Measurements from ENCODE around the gene BSDC1. TPM values are rescaled to one million over a fixed set of nuclear protein-coding genes. Genes with fewer than 3 reads are reported as not detected.
"Not testable (repeated sequence)": the region's sequence is repeated elsewhere in the genome, so short reads cannot be mapped to it uniquely, and the experiment has no call there.

Gene BSDC1
- total RNA-seq, 4 donors from 2014 or later = 89.1 to 140 (median 109) TPM

DNA sequence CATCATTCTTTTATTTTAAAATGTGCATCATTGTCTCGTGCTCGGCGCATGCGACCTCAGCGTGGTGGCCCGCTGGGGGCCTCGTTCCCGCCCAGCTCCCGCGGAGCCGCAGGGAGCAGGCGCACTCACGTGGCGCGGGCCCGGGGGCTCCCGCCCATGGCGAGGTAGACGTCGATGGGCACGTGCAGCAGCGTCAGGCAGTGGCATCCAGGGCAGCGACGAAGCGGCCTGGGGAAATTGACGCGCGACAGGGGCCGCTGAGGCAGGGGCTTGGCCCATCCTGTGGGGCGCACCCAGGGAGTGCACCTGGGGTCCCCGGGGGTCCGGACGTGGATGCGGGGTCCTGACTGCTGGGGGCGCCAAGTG, 33.0 kb downstream of the BSDC1 start:
- H3K36me3 ChIP-seq = peaks cover 0 to 25% (median 0%) of the 10 kb centered on the region in 3 donors
- H3K4me3 ChIP-seq = peak overlapping the region; percentile 19 to 54 (median 46)
- no peak for DNase-seq
- peaks cover 0 to 18% (median 5%) of the 10 kb centered on the region in 4 donors for H3K4me1 ChIP-seq
- no peaks in the 10 kb centered on the region for H3K9me3 ChIP-seq
- no peaks in the 10 kb centered on the region for H3K27me3 ChIP-seq
- H3K27ac ChIP-seq = no peak overlapping the region
- TF ChIP-seq, protein P1, sequence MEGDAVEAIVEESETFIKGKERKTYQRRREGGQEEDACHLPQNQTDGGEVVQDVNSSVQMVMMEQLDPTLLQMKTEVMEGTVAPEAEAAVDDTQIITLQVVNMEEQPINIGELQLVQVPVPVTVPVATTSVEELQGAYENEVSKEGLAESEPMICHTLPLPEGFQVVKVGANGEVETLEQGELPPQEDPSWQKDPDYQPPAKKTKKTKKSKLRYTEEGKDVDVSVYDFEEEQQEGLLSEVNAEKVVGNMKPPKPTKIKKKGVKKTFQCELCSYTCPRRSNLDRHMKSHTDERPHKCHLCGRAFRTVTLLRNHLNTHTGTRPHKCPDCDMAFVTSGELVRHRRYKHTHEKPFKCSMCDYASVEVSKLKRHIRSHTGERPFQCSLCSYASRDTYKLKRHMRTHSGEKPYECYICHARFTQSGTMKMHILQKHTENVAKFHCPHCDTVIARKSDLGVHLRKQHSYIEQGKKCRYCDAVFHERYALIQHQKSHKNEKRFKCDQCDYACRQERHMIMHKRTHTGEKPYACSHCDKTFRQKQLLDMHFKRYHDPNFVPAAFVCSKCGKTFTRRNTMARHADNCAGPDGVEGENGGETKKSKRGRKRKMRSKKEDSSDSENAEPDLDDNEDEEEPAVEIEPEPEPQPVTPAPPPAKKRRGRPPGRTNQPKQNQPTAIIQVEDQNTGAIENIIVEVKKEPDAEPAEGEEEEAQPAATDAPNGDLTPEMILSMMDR (IDR thresholded peaks at IDR 0.05) = no peak
- no peak for TF ChIP-seq POLR2A (IDR thresholded peaks at IDR 0.05)

- Histone ChIP-seq H3K4me3 (no peak overlapping the region), H3K36me3 (peaks cover 0 to 3% (median 0%) of the 10 kb centered on the region in 3 donors), H3K4me1 (peaks cover 0 to 23% (median 5%) of the 10 kb centered on the region in 4 donors), H3K27me3 (no peaks in the 10 kb centered on the region), H3K27ac (peak overlapping the region in 1 of 4 donors; percentile 3), H3K9me3 (no peaks in the 10 kb centered on the region)
- TF ChIP-seq, protein P1 (IDR thresholded peaks at IDR 0.05) = no peak
- TF ChIP-seq POLR2A (IDR thresholded peaks at IDR 0.05) = no peak
- DNase-seq = no peak
These were observed 35.8 kb downstream of the BSDC1 start for GRCh38 chr1:32358435-32358834.

DNA sequence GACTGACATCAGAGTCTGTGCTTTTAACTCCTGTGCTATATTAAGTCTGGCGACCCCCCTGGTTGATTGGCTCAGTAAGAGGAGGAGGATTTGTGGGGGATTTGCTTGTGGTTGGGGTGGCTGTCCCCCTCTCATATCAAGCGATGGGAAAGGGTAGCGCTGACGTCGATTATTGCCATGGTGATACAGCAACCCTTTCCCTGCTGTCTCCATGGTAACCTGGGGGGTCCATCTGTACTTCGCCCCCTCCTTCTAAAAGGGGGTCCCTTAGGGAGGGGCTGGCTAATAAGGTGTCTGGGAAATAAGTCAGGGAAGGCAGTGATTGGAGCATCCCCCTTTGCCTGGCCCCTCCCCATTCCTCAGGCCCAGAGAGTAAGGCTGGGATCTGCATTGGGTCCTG, 36.6 kb downstream of the BSDC1 start:
- no peak overlapping the region for H3K4me3 ChIP-seq
- DNase-seq = no peak
- H3K27me3 ChIP-seq = no peaks in the 10 kb centered on the region
- peaks cover 0 to 27% (median 5%) of the 10 kb centered on the region in 4 donors for H3K4me1 ChIP-seq
- no peaks in the 10 kb centered on the region for H3K36me3 ChIP-seq
- no peaks in the 10 kb centered on the region for H3K9me3 ChIP-seq
- no peak overlapping the region for H3K27ac ChIP-seq
- TF ChIP-seq, protein P1 (IDR thresholded peaks at IDR 0.05) = no peak
- TF ChIP-seq POLR2A (IDR thresholded peaks at IDR 0.05) = no peak

DNA sequence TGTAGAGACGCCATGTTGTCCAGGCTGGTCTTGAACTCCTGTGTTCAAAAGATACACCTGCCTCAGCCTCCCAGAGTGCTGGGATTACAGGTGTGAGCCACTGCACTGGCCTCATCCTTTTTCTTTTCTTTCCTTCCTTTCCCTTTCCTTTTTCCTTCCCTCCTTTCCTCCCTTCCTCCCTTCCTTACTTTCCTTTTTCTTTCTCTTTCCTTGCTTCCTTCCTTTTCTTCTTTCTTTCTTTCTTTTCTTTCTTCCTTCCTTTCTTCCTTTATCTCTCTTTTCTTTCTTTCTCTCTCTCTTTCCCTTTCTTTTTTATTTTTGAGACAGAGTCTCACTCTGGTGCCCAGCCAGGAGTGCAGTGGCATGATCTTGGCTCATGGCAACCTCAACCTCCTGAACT, 37.8 kb downstream of the BSDC1 start:
- H3K9me3 ChIP-seq = no peaks in the 10 kb centered on the region
- no peak for DNase-seq
- no peaks in the 10 kb centered on the region for H3K27me3 ChIP-seq
- H3K36me3 ChIP-seq = no peaks in the 10 kb centered on the region
- peaks cover 0 to 25% (median 2%) of the 10 kb centered on the region in 4 donors for H3K4me1 ChIP-seq
- no peak overlapping the region for H3K27ac ChIP-seq
- TF ChIP-seq POLR2A (IDR thresholded peaks at IDR 0.05) = no peak
- TF ChIP-seq, protein P1 (IDR thresholded peaks at IDR 0.05) = no peak
- no peak overlapping the region for H3K4me3 ChIP-seq

DNA sequence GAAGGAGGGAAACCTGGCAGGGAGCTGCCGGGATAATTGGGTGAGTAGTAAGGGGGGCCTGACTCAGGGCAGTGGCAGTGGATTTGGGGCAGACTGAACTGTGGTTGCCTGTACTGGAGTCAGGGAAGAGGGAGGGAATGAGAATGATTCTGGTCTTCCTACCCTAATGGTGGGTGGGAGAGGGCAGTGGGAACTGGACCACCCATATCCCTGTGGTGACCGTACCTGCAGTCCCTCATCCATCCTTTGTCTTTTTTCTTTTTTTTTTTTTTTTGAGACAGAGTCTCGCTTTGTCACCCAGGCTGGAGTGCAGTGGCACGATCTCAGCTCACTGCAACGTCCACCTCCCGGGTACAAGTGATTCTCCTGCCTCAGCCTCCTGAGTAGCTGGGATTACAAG, 38.5 kb downstream of the BSDC1 start:
- H3K9me3 ChIP-seq, DNase-seq, H3K27ac ChIP-seq, H3K27me3 ChIP-seq, H3K4me3 ChIP-seq, H3K36me3 ChIP-seq: not testable (repeated sequence)
- peaks cover 0 to 22% (median 0%) of the 10 kb centered on the region in 4 donors for H3K4me1 ChIP-seq

DNA sequence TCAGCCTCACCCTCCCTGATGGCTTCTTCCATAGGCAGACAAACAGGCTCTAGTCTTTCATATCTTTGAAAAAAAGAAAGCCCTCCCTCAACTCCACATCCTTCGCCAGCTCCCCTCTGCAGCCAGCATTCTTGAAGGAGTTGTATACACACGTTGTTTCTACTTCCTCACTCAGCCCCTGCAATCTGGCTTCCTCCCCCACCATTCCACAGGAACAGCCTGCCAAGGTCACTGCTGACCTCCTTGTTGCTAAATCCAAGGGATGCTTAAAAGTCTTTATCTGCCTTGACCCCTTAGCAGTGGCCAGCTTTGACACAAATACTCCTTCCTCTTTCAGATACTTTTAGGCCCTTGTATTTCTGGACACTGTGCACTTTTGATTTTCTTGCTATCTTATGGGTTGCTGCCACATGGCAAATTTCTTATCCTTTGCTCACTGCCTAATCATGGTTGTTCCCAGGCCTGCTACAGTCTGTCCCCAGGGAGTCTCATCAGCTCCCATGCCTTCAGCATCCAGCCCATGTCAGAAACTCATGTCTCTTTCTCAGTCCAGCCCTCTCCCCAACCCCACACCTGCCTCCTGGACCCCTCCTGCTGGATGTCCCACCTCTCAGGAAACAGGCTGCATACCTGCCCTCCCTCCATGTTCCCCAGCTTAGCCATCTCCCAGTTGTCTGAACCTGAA, 40.2 kb downstream of the BSDC1 start:
- Histone ChIP-seq H3K27me3 (no peaks in the 10 kb centered on the region), H3K9me3 (no peaks in the 10 kb centered on the region), H3K36me3 (no peaks in the 10 kb centered on the region), H3K4me3 (no peak overlapping the region), H3K27ac (peak overlapping the region in 2 of 4 donors; percentile 8 to 22), H3K4me1 (peaks cover 0 to 22% (median 0%) of the 10 kb centered on the region in 4 donors)
- peak in 1 of 3 donors; percentile 59 for DNase-seq
- no peak for TF ChIP-seq POLR2A (IDR thresholded peaks at IDR 0.05)
- TF ChIP-seq, protein P1 (IDR thresholded peaks at IDR 0.05) = no peak
